Upper lobe of left lung (tissue), 6 donors: ENCODE measurements around the gene FAM200B. TPM values are rescaled to one million over a fixed set of nuclear protein-coding genes. Genes with fewer than 3 reads are reported as not detected.

Source experiments
- ATAC-seq, 2 donors: fragments of 200-7000 bp; cut with Tn5 transposase; one replicate each; pipeline ENCODE4 v1.9.1; 2022; ENCODE audit warnings: mild to moderate bottlenecking in 2 of 2, moderate library complexity in 2 of 2; ENCODE audit not compliant: low FRiP score in 2 of 2
- DNase-seq, 2 donors: peaks; one replicate each; pipeline ENCODE4 v3.0.0-alpha.2; 2019 to 2020
- H3K27ac ChIP-seq, 4 donors: fragments of 200-600 bp; sonication (generic); one replicate each; pipeline ENCODE4 v1.5.1; 2016 to 2019
- H3K27me3 ChIP-seq, 4 donors: fragments of 200-600 bp; sonication (generic); one replicate each; pipeline ENCODE4 v1.5.1; 2017 to 2019
- H3K36me3 ChIP-seq, 4 donors: fragments of 200-600 bp; sonication (generic); one replicate each; pipeline ENCODE4 v1.5.1; 2016 to 2019
- H3K4me1 ChIP-seq, 4 donors: fragments of 200-600 bp; sonication (generic); one replicate each; pipeline ENCODE4 v1.5.1; 2018 to 2019
- H3K4me3 ChIP-seq, 4 donors: fragments of 200-600 bp; sonication (generic); one replicate each; pipeline ENCODE4 v1.5.1; 2017 to 2019; ENCODE audit warnings: mild to moderate bottlenecking in 2 of 4, moderate library complexity in 1 of 4
- H3K9me3 ChIP-seq, 4 donors: fragments of 200-600 bp; sonication (generic); one replicate each; pipeline ENCODE4 v1.5.1; 2018 to 2019
- EP300 ChIP-seq, 4 donors: sonication (generic); formaldehyde crosslinking; IDR thresholded peaks; one replicate each; pipeline ENCODE4 v1.5.1; 2017; ENCODE audit warnings: antibody characterized with exemption in 4 of 4, control low read depth in 2 of 4
- POLR2A ChIP-seq, 4 donors: fragments of 450-650 bp; IDR thresholded peaks; one replicate each; pipeline ENCODE4 v1.5.1; 2016 to 2017; ENCODE audit warnings: antibody characterized with exemption in 4 of 4, mild to moderate bottlenecking in 2 of 4
- POLR2AphosphoS5 ChIP-seq, 2 donors: sonication (generic); formaldehyde crosslinking; IDR thresholded peaks; one replicate each; pipeline ENCODE4 v1.5.1; 2017; ENCODE audit warnings: antibody characterized with exemption in 2 of 2
- WGBS, 2 donors: methylation state at CpG; one replicate each; pipeline ENCODE4 v1.1.5; 2017 to 2018; 5-methylcytosine and 5-hydroxymethylcytosine counted together
- total RNA-seq, 6 donors: library from RNA; depleted of rRNA in 4 of 6; stranded (reverse); fragments of >200 nt in 4 of 6; gene quantifications; one replicate each; pipeline versions ENCODE4 v1.1.0 to v1.2.1, GENCODE V29; 2016 to 2021
- TF ChIP-seq, protein P1 (sequence below), 6 experiments: fragments of 450-650 bp in 4 of 6; fragments of 200-600 bp in 2 of 6; sonication (generic) in 2 of 6; IDR thresholded peaks; one replicate each; pipeline ENCODE4 v1.5.1; 2016 to 2019; ENCODE audit warnings: antibody characterized with exemption in 6 of 6
- donor health status: DM: no; HTN: no; CAD: no; lungs with moderate emphysema.
- donor health status: DM: no; HTN: yes; CAD: no; lungs with severe emphysema.

FAM200B gene
- total RNA-seq, 6 donors from 2014 or later, result 13.6 to 48.2 (median 26.9) TPM

DNA sequence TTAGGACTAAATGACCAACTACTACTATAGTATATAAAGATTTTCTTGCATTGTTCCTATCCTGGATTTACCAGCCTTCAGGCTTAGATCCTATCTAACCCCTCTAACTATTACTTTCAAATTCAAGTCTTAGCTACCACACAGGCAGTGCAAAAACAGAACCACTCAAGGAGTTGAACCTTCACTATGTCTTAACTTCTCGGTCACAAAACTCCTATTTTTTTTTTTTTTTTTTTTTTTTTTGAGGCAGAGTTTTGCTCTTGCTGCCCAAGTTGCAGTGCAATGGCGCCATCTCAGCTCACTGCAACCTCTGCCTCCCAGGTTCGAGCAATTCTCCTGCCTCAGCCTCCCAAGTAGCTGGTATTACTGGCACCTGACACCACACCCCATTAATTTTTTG is 6.3 kb upstream of the FAM200B start:
- Histone ChIP-seq H3K27ac (peak overlapping the region in 1 of 4 donors; percentile 16), H3K4me3 (no peak overlapping the region), H3K4me1 (no peaks in the 10 kb centered on the region), H3K9me3 (no peaks in the 10 kb centered on the region), H3K36me3 (no peaks in the 10 kb centered on the region), H3K27me3 (no peaks in the 10 kb centered on the region)
- ATAC-seq, result no peak
- TF ChIP-seq POLR2A (IDR thresholded peaks at IDR 0.05), result no peak
- no peak for TF ChIP-seq POLR2AphosphoS5 (IDR thresholded peaks at IDR 0.05)
- TF ChIP-seq, protein P1, sequence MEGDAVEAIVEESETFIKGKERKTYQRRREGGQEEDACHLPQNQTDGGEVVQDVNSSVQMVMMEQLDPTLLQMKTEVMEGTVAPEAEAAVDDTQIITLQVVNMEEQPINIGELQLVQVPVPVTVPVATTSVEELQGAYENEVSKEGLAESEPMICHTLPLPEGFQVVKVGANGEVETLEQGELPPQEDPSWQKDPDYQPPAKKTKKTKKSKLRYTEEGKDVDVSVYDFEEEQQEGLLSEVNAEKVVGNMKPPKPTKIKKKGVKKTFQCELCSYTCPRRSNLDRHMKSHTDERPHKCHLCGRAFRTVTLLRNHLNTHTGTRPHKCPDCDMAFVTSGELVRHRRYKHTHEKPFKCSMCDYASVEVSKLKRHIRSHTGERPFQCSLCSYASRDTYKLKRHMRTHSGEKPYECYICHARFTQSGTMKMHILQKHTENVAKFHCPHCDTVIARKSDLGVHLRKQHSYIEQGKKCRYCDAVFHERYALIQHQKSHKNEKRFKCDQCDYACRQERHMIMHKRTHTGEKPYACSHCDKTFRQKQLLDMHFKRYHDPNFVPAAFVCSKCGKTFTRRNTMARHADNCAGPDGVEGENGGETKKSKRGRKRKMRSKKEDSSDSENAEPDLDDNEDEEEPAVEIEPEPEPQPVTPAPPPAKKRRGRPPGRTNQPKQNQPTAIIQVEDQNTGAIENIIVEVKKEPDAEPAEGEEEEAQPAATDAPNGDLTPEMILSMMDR (IDR thresholded peaks at IDR 0.05), result no peak
- TF ChIP-seq EP300 (IDR thresholded peaks at IDR 0.05), result no peak
- WGBS, 2 donors, result 86 to 88% methylated on average over 3 of the region's 3 CpGs
- DNase-seq, result no peak

DNA sequence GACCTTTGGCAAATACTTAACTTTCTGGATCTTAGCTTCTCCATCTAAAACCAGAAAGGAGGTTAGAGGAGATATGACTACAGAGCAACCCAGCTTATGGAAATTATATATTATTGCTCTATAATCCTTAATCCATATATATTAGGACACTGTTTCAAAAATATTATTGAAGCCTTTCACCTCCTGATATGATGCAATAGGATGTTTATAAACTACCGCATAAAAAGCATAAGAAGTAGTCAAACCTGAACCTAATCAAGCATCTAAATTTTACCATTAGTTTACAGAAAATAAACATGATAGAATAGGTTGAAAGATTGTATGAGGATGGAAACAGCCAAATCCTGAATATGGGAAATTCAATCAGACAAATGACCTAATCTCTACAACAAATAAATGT is 5.6 kb upstream of the FAM200B start:
- Histone ChIP-seq H3K4me1 (peaks cover 0 to 1% (median 1%) of the 10 kb centered on the region in 4 donors), H3K27ac (no peak overlapping the region)
- 82 to 95% methylated on average over 1 of the region's 1 CpG for WGBS, 2 donors

DNA sequence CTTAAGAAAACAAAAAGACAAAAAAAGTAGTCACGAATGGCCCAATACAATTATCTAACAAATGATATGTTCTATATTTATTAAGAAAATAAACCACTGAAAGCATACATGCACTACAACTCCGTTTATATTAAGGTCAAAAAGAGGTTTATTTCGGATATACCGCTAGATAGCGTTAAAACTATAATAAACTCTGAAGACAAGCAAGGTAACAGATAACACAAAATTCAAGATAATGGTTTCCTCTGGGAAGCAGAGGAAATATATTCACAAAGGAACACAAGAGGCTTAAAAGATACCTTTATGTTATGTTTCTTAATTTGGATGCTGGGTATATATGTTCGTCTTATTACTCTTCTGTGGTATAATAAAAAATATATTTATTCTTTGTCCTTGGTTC is 4.7 kb upstream of the FAM200B start:
- ATAC-seq (no peak), DNase-seq (no peak)
- Histone ChIP-seq H3K4me1 (peaks cover 0 to 5% (median 3%) of the 10 kb centered on the region in 4 donors), H3K9me3 (no peaks in the 10 kb centered on the region), H3K27me3 (no peaks in the 10 kb centered on the region), H3K27ac (no peak overlapping the region), H3K4me3 (no peak overlapping the region), H3K36me3 (no peaks in the 10 kb centered on the region)
- WGBS, 2 donors, result 93 to 94% methylated on average over 6 of the region's 6 CpGs
- TF ChIP-seq POLR2A (IDR thresholded peaks at IDR 0.05) (no peak), EP300 (IDR thresholded peaks at IDR 0.05) (no peak), POLR2AphosphoS5 (IDR thresholded peaks at IDR 0.05) (no peak)
- TF ChIP-seq, protein P1 (IDR thresholded peaks at IDR 0.05), result no peak

More for the DNA sequence above, 5.6 kb upstream of the FAM200B start:
- H3K9me3 ChIP-seq, result no peaks in the 10 kb centered on the region
- TF ChIP-seq EP300 (IDR thresholded peaks at IDR 0.05), result no peak
- TF ChIP-seq POLR2A (IDR thresholded peaks at IDR 0.05), result no peak
- no peak for TF ChIP-seq POLR2AphosphoS5 (IDR thresholded peaks at IDR 0.05)
- TF ChIP-seq, protein P1 (IDR thresholded peaks at IDR 0.05), result no peak
- H3K36me3 ChIP-seq, result no peaks in the 10 kb centered on the region
- ATAC-seq (no peak), DNase-seq (no peak)
- no peak overlapping the region for H3K4me3 ChIP-seq
- no peaks in the 10 kb centered on the region for H3K27me3 ChIP-seq

DNA sequence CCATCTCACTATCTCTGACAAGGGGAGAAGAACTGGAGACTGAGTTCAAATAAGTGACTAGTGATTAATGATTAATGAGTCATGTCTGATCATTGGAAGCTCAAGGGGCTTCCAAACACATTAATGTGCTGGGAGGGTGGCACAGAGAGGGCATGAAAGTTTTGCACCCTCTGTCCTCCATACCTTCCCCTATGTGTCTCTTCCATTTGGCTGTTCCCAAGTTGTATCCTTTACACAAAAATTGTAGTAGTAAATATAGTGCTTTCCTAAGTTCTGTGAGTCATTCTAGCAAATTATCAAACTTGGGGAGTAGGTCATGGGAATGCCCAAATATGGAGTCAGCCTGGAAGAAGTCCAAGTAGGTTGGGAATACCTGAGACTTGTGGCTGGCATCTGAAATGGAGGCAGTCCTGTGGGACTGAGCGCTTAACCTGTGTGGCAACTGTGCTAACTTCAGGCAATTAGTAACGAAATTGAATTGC is 4.1 kb upstream of the FAM200B start:
- no peak overlapping the region for H3K4me3 ChIP-seq

DNA sequence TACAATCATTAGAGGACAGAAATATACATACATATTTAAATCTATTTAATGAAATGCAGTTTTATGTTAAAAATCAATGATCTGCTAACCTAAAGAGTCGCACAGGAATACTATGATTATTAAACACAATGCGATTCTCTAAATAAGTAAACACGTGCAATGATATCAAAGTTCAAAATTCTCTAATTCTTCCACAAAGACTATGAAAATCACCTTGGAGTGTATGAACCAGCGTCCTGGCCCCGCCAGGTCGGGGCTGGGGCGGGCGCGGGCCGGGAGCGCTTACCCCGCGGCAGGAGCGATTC is 608 bp upstream of the FAM200B start:
- 2 to 5% methylated on average over 4 to 14 of the region's 14 CpGs for whole genome bisulfite sequencing, 2 donors
- Histone ChIP-seq H3K27me3 (no peaks in the 10 kb centered on the region), H3K4me3 (peak overlapping the region; percentile 64 to 72 (median 66)), H3K9me3 (no peaks in the 10 kb centered on the region), H3K27ac (peak overlapping the region in 3 of 4 donors; percentile 87 to 95 (median 92)), H3K4me1 (peaks cover 15 to 32% (median 22%) of the 10 kb centered on the region in 4 donors), H3K36me3 (peaks cover 0 to under 1% (median 0%) of the 10 kb centered on the region in 4 donors)
- no peak for ATAC-seq
- DNase-seq, result no peak
- TF ChIP-seq, protein P1 (IDR thresholded peaks at IDR 0.05), result no peak
- no peak for TF ChIP-seq POLR2AphosphoS5 (IDR thresholded peaks at IDR 0.05)
- TF ChIP-seq POLR2A (IDR thresholded peaks at IDR 0.05), result no peak
- TF ChIP-seq EP300 (IDR thresholded peaks at IDR 0.05), result no peak

More for the DNA sequence above, 4.1 kb upstream of the FAM200B start:
- H3K4me1 ChIP-seq, result peaks cover 2 to 8% (median 4%) of the 10 kb centered on the region in 4 donors
- DNase-seq (peak in 1 of 2 donors; percentile 58), ATAC-seq (no peak)
- no peak overlapping the region for H3K27ac ChIP-seq
- TF ChIP-seq, protein P1 (IDR thresholded peaks at IDR 0.05), result no peak
- WGBS, 2 donors, result 61 to 79% methylated on average over 2 of the region's 2 CpGs
- H3K27me3 ChIP-seq, result no peaks in the 10 kb centered on the region
- H3K36me3 ChIP-seq, result no peaks in the 10 kb centered on the region
- no peaks in the 10 kb centered on the region for H3K9me3 ChIP-seq
